Measurements from ENCODE around the gene GLUD1. TPM values are rescaled to one million over a fixed set of nuclear protein-coding genes. Genes with fewer than 3 reads are reported as not detected.
"Not testable (repeated sequence)": the region's sequence is repeated elsewhere in the genome, so short reads cannot be mapped to it uniquely, and the experiment has no call there.

The GLUD1 gene
- total RNA-seq, 1 donor from 2014 or later = 69.5 TPM

- DNase-seq (ENCODE audit: low spot score, unreplicated experiment) = no peak
- no peak for TF ChIP-seq CTCF (IDR thresholded peaks at IDR 0.05; ENCODE audit: unreplicated experiment)
- H3K27ac Mint-ChIP-seq = no peak overlapping the region
These were observed 55.9 kb downstream of the GLUD1 start for GRCh38 chr10:87038786-87039185.

GRCh38 chr10:87038286-87038717 lies 56.3 kb downstream of the GLUD1 start:
- Mint-ChIP-seq H3K27me3 (peaks cover 3% of the 10 kb centered on the region), H3K27ac (no peak overlapping the region), H3K4me1 (ENCODE audit: low read depth) (peaks cover 3% of the 10 kb centered on the region), H3K9me3 (ENCODE audit: low read depth) (peaks cover 3% of the 10 kb centered on the region), H3K36me3 (ENCODE audit: insufficient read depth) (no peaks in the 10 kb centered on the region), H3K4me3 (ENCODE audit: low read depth) (no peak overlapping the region)
- TF ChIP-seq CTCF (IDR thresholded peaks at IDR 0.05; ENCODE audit: unreplicated experiment) = no peak
- DNase-seq (ENCODE audit: low spot score, unreplicated experiment) = no peak

More at GRCh38 chr10:87038786-87039185, 55.9 kb downstream of the GLUD1 start:
- Mint-ChIP-seq H3K4me3 (ENCODE audit: low read depth) (no peak overlapping the region), H3K36me3 (ENCODE audit: insufficient read depth) (no peaks in the 10 kb centered on the region), H3K9me3 (ENCODE audit: low read depth) (peaks cover 3% of the 10 kb centered on the region), H3K27me3 (peaks cover 3% of the 10 kb centered on the region), H3K4me1 (ENCODE audit: low read depth) (peaks cover 3% of the 10 kb centered on the region)

GRCh38 chr10:87036623-87037022 lies 58.0 kb downstream of the GLUD1 start:
- H3K36me3 Mint-ChIP-seq (ENCODE audit: insufficient read depth) = no peaks in the 10 kb centered on the region

GRCh38 chr10:87030912-87031635 lies 63.6 kb downstream of the GLUD1 start:
- H3K27me3 Mint-ChIP-seq = no peaks in the 10 kb centered on the region
- H3K27ac Mint-ChIP-seq = no peak overlapping the region
- TF ChIP-seq CTCF (IDR thresholded peaks at IDR 0.05; ENCODE audit: unreplicated experiment) = no peak
- H3K36me3 Mint-ChIP-seq (ENCODE audit: insufficient read depth) = no peaks in the 10 kb centered on the region
- no peak overlapping the region for H3K4me3 Mint-ChIP-seq (ENCODE audit: low read depth)
- no peaks in the 10 kb centered on the region for H3K4me1 Mint-ChIP-seq (ENCODE audit: low read depth)
- no peak for DNase-seq (ENCODE audit: low spot score, unreplicated experiment)
- H3K9me3 Mint-ChIP-seq (ENCODE audit: low read depth) = peaks cover 7% of the 10 kb centered on the region

More at GRCh38 chr10:87036623-87037022, 58.0 kb downstream of the GLUD1 start:
- no peak for DNase-seq (ENCODE audit: low spot score, unreplicated experiment)
- H3K4me1 Mint-ChIP-seq (ENCODE audit: low read depth) = peaks cover 3% of the 10 kb centered on the region
- H3K9me3 Mint-ChIP-seq (ENCODE audit: low read depth) = peaks cover 3% of the 10 kb centered on the region
- peaks cover 3% of the 10 kb centered on the region for H3K27me3 Mint-ChIP-seq
- no peak overlapping the region for H3K27ac Mint-ChIP-seq
- no peak for TF ChIP-seq CTCF (IDR thresholded peaks at IDR 0.05; ENCODE audit: unreplicated experiment)
- H3K4me3 Mint-ChIP-seq (ENCODE audit: low read depth) = no peak overlapping the region

- not testable (repeated sequence) for DNase-seq (ENCODE audit: low spot score, unreplicated experiment); H3K27ac Mint-ChIP-seq; H3K36me3 Mint-ChIP-seq (ENCODE audit: insufficient read depth); H3K4me1 Mint-ChIP-seq (ENCODE audit: low read depth); H3K4me3 Mint-ChIP-seq (ENCODE audit: low read depth); H3K27me3 Mint-ChIP-seq; H3K9me3 Mint-ChIP-seq (ENCODE audit: low read depth)
These were observed 64.2 kb downstream of the GLUD1 start for GRCh38 chr10:87030419-87030818.

- not testable (repeated sequence) for H3K36me3 Mint-ChIP-seq (ENCODE audit: insufficient read depth); DNase-seq (ENCODE audit: low spot score, unreplicated experiment); H3K4me3 Mint-ChIP-seq (ENCODE audit: low read depth); H3K4me1 Mint-ChIP-seq (ENCODE audit: low read depth); H3K27ac Mint-ChIP-seq; H3K9me3 Mint-ChIP-seq (ENCODE audit: low read depth); H3K27me3 Mint-ChIP-seq
These were observed 67.7 kb downstream of the GLUD1 start for GRCh38 chr10:87026747-87027508.

GRCh38 chr10:87025285-87025958 lies 69.2 kb downstream of the GLUD1 start:
- not testable (repeated sequence) for H3K27me3 Mint-ChIP-seq; H3K27ac Mint-ChIP-seq; H3K4me3 Mint-ChIP-seq (ENCODE audit: low read depth); H3K36me3 Mint-ChIP-seq (ENCODE audit: insufficient read depth); H3K4me1 Mint-ChIP-seq (ENCODE audit: low read depth); H3K9me3 Mint-ChIP-seq (ENCODE audit: low read depth); DNase-seq (ENCODE audit: low spot score, unreplicated experiment)

- not testable (repeated sequence) for DNase-seq (ENCODE audit: low spot score, unreplicated experiment); H3K4me3 Mint-ChIP-seq (ENCODE audit: low read depth); H3K27ac Mint-ChIP-seq; H3K36me3 Mint-ChIP-seq (ENCODE audit: insufficient read depth); H3K9me3 Mint-ChIP-seq (ENCODE audit: low read depth); H3K4me1 Mint-ChIP-seq (ENCODE audit: low read depth); H3K27me3 Mint-ChIP-seq
These were observed 74.6 kb downstream of the GLUD1 start, which contains the start of gene FAM25A for GRCh38 chr10:87020056-87020455. Gene FAM25A, plus strand, starts transcription at chr10:87020294. Its CDS starts 31 bp downstream, at chr10:87020325.

Data from progenitor cell of endocrine pancreas (in vitro differentiated cells).